ENCODE measurements around the gene FSIP1. TPM values are rescaled to one million over a fixed set of nuclear protein-coding genes. Genes with fewer than 3 reads are reported as not detected.

FSIP1 gene
- total RNA-seq, 1 experiment from 2014 or later, result 0.61 TPM

- Mint-ChIP-seq H3K9me3 (no peaks in the 10 kb centered on the region), H3K27ac (no peak overlapping the region), H3K4me3 (no peak overlapping the region), H3K36me3 (no peaks in the 10 kb centered on the region), H3K4me1 (peaks cover 7% of the 10 kb centered on the region), H3K27me3 (ENCODE audit: low read depth) (no peaks in the 10 kb centered on the region)
- ChIA-PET POLR2A (no interaction called here), CTCF (interaction anchor here (0.5 to 1.7 kb wide), 3 partner anchors 65 to 739 kb away, joined by 3 to 10 read pairs (median 7); partner anchors contain the start of gene THBS1)
- no peak for DNase-seq (ENCODE audit: low spot score)
- TF ChIP-seq ZNF317 (CRISPR knock-in tag; IDR thresholded peaks at IDR 0.05; ENCODE audit: borderline replicate concordance, low read depth) (no peak), TEAD1 (CRISPR knock-in tag; IDR thresholded peaks at IDR 0.05) (no peak), ZNF416 (CRISPR knock-in tag; IDR thresholded peaks at IDR 0.05) (no peak), MYBL2 (CRISPR knock-in tag; IDR thresholded peaks at IDR 0.05) (no peak), GABPB1 (CRISPR knock-in tag; IDR thresholded peaks at IDR 0.05) (no peak), RELA (CRISPR knock-in tag; IDR thresholded peaks at IDR 0.05; ENCODE audit: borderline replicate concordance) (no peak), JAZF1 (CRISPR knock-in tag; IDR thresholded peaks at IDR 0.05) (no peak), CBFB (CRISPR knock-in tag; IDR thresholded peaks at IDR 0.05; ENCODE audit: low read depth) (no peak), E2F4 (CRISPR knock-in tag; IDR thresholded peaks at IDR 0.05; ENCODE audit: borderline replicate concordance, low read depth) (no peak), FOXP1 (CRISPR knock-in tag; IDR thresholded peaks at IDR 0.05; ENCODE audit: borderline replicate concordance) (no peak; the same call in 1 of the 2 replicates), PRRX2 (CRISPR knock-in tag; IDR thresholded peaks at IDR 0.05) (no peak), ZBTB21 (CRISPR knock-in tag; IDR thresholded peaks at IDR 0.05; ENCODE audit: borderline replicate concordance) (no peak), ERG (CRISPR knock-in tag; IDR thresholded peaks at IDR 0.05) (no peak), ARID4B (CRISPR knock-in tag; IDR thresholded peaks at IDR 0.05; ENCODE audit: borderline replicate concordance) (no peak), STAT6 (CRISPR knock-in tag; conservative IDR thresholded peaks at IDR 0.05; ENCODE audit: low read depth) (no peak), NFYB (CRISPR knock-in tag; conservative IDR thresholded peaks at IDR 0.05; ENCODE audit: low read depth) (no peak), NFATC4 (CRISPR knock-in tag; IDR thresholded peaks at IDR 0.05) (no peak), OVOL2 (CRISPR knock-in tag; IDR thresholded peaks at IDR 0.05; ENCODE audit: borderline replicate concordance) (no peak), ZNF263 (CRISPR knock-in tag; IDR thresholded peaks at IDR 0.05; ENCODE audit: low read depth) (no peak)
- ATAC-seq, result peak; percentile 40
These were observed 137.3 kb downstream of the FSIP1 start for GRCh38 chr15:39645138-39645975.
